Kidney epithelial cell (primary cell): ENCODE measurements around the gene KIF5B. TPM values are rescaled to one million over a fixed set of nuclear protein-coding genes. Genes with fewer than 3 reads are reported as not detected.

Experiments
- DNase-seq: peaks from one replicate; pipeline ENCODE4 v3.0.0-alpha.2; 2010; ENCODE audit warnings: low read depth
- H3K27me3 ChIP-seq: 2 replicates; pipeline ENCODE4 v1.6.0; 2011; ENCODE audit warnings: low read length; ENCODE audit not compliant: control insufficient read depth, insufficient read depth
- H3K36me3 ChIP-seq: 2 replicates; pipeline ENCODE4 v1.5.1; 2011; ENCODE audit warnings: low read length; ENCODE audit not compliant: control insufficient read depth, insufficient read depth
- H3K4me3 ChIP-seq: 2 replicates; pipeline ENCODE4 v1.5.1; 2011; ENCODE audit warnings: low read depth, mild to moderate bottlenecking, control low read depth, low read length
- CTCF ChIP-seq: IDR thresholded peaks from 2 replicates; pipeline ENCODE4 v1.5.1; 2011; ENCODE audit warnings: mild to moderate bottlenecking, moderate library complexity, low read length, control low read depth, inconsistent platforms; ENCODE audit not compliant: insufficient read depth, poor library complexity, severe bottlenecking
- total RNA-seq: library from RNA; depleted of rRNA; stranded (reverse); fragments of >200 nt; gene quantifications from 2 replicates; pipeline ENCODE4 v1.2.3, GENCODE V29; 2015

Gene KIF5B
- total RNA-seq, 1 donor from 2014 or later: 147 TPM

GRCh38 chr10:32095116-32095733 lies 39.0 kb upstream of the KIF5B start:
- DNase-seq: no peak
- TF ChIP-seq CTCF: no peak
- H3K36me3 ChIP-seq: no peaks in the 10 kb centered on the region

GRCh38 chr10:32093650-32094049 lies 37.4 kb upstream of the KIF5B start:
- H3K4me3 ChIP-seq: no peak overlapping the region
- TF ChIP-seq CTCF: no peak
- no peaks in the 10 kb centered on the region for H3K36me3 ChIP-seq
- DNase-seq: no peak
- H3K27me3 ChIP-seq: no peaks in the 10 kb centered on the region

More at GRCh38 chr10:32095116-32095733, 39.0 kb upstream of the KIF5B start:
- no peaks in the 10 kb centered on the region for H3K27me3 ChIP-seq
- H3K4me3 ChIP-seq: no peak overlapping the region

- no peak for TF ChIP-seq CTCF
- DNase-seq: no peak
- H3K27me3 ChIP-seq: no peaks in the 10 kb centered on the region
- H3K36me3 ChIP-seq: no peaks in the 10 kb centered on the region
- no peak overlapping the region for H3K4me3 ChIP-seq
Observed at GRCh38 chr10:32091046-32091445, 34.8 kb upstream of the KIF5B start.

GRCh38 chr10:32084185-32084851 lies 28.1 kb upstream of the KIF5B start:
- TF ChIP-seq CTCF: no peak
- H3K27me3 ChIP-seq: no peaks in the 10 kb centered on the region
- no peak overlapping the region for H3K4me3 ChIP-seq
- no peak for DNase-seq
- no peaks in the 10 kb centered on the region for H3K36me3 ChIP-seq

- H3K27me3 ChIP-seq: no peaks in the 10 kb centered on the region
- no peaks in the 10 kb centered on the region for H3K36me3 ChIP-seq
- no peak overlapping the region for H3K4me3 ChIP-seq
- no peak for DNase-seq
- no peak for TF ChIP-seq CTCF
Observed at GRCh38 chr10:32077896-32078485, 21.8 kb upstream of the KIF5B start.
